Epidermal melanocyte (primary cell): ENCODE data around the gene PDE4D.
"Not testable (repeated sequence)": the region's sequence is repeated elsewhere in the genome, so short reads cannot be mapped to it uniquely, and the experiment has no call there.

Experiments
- DNase-seq: peaks from one replicate; pipeline ENCODE4 v3.0.0; 2011; ENCODE audit warnings: low spot score; ENCODE audit not compliant: insufficient read length

Gene PDE4D

DNA sequence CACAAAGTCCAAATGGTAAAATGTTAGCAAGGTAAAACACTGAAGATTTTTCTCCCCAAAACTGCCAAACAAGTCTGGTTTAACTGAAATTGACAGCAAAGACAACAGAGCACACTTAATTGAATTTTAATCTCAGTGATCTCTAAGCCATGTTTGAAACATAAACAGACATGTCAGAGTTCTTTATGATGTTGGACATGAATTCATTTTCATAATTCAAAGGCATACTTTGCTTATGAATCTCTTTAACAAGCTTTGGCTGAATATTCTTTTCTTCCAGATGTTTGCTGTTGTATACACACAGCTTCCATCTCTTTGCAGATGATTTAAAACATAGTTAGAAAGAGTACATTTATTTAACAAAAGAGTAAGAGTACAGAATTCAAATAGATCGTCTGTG, 801.6 kb downstream of the PDE4D start:
- DNase-seq: no peak

- DNase-seq: no peak
These were observed 803.2 kb downstream of the PDE4D start for GRCh38 chr5:59090323-59090722.

DNA sequence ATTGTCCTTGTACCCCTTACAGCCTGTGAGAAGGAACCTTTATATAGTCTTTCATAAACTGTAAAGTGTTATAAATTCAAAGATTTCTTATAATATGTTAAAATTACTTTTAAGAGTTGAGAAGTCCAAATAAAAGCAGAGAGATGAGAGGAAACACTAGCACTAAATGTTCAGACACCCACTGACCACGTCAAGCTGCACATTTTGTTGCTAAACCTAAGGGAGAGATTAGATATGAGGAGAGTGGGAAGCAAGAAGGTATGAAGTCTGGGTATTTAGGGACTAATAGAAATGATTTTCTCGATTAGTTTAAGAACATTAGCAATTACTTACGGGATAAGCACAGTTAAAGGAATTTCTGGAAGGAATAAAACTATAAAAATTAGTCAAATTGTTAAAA, 803.8 kb downstream of the PDE4D start:
- DNase-seq: no peak

GRCh38 chr5:59088546-59088945, 805.0 kb downstream of the PDE4D start:
- DNase-seq: no peak

GRCh38 chr5:59086024-59086423, 807.5 kb downstream of the PDE4D start:
- no peak for DNase-seq

- no peak for DNase-seq
These were observed 811.8 kb downstream of the PDE4D start for GRCh38 chr5:59081693-59082092.

DNA sequence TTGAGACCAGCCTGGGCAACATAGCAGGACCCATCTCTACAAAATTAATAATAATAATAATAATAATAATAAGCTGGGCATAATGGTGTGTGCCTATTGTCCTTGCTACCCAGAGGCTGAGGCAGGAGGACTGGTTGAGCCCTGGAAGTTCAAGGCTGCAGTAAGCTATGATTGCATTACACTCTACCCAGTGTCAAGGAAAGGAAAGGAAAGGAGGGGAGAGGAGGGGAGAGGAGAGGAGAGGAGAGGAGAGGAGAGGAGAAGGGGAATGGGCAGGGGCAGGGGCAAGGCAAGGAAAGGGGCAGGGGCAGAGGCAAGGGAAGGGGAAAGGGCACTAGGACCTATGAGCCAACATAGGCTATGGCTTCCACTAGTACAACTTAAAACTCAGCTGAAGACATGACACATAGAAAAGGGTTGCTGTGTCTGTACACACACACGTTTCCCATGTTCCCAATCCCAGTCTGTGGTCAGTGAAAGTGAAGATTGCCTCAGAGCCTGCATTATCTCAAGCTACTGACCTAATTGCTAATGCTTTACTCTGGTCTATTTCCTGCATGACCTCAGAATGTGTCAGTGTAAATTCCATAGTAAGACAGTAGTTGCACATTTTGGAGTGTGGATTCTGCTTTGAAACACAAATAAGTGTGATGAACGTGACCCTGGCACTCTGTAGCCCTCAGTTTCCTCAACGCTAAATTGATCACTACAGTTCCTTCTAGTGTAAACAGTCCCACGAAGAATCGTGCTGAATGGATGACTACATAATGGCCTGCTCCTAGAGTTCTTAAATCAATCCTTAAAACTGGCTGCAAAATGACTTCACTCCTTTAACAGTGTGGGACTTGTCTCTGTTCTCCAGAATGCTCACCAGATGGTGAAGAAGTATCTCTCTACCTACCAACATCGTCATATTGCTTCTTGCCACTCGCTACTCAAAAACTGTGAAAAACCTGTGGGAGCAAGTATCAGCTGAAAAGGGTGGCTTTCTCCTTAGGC, 813.6 kb downstream of the PDE4D start:
- DNase-seq: no peak

DNA sequence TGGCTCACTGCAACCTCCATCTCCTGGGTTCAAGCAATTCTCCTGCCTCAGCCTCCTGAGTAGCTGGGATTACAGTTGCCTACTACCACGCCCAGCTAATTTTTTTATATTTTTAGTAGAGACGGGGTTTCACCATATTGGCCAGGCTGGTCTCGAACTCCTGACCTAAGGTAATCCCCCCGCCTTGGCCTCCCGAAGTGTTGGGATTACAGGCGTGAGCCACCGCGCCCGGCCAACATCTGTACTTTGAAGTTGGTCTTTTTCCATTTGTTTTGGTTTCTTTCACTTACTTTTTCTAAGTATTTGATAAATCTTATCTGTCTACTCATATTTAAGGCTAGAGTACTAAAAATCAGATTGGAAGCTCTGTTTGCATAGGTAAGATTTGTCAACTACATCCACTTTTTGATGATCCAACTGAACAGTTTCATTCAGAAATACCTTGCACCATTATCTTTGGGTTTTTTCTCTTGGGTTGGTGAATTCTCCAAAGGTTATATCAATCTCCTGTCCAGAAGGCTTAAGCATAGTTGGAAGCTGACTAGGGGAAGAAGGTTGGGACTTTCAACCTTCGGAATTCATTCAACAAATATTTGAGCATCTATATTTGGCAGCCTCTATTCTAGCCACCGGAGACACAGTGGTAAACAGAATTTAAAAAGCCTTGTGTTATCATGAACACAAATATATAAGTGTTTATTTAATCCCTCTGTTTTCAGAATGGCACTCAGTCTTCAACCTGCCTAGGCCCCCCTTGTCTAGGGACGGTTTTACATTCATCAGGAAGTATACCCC, 821.6 kb downstream of the PDE4D start:
- no peak for DNase-seq

- DNase-seq: no peak
These were observed 824.0 kb downstream of the PDE4D start for GRCh38 chr5:59069438-59070079.

DNA sequence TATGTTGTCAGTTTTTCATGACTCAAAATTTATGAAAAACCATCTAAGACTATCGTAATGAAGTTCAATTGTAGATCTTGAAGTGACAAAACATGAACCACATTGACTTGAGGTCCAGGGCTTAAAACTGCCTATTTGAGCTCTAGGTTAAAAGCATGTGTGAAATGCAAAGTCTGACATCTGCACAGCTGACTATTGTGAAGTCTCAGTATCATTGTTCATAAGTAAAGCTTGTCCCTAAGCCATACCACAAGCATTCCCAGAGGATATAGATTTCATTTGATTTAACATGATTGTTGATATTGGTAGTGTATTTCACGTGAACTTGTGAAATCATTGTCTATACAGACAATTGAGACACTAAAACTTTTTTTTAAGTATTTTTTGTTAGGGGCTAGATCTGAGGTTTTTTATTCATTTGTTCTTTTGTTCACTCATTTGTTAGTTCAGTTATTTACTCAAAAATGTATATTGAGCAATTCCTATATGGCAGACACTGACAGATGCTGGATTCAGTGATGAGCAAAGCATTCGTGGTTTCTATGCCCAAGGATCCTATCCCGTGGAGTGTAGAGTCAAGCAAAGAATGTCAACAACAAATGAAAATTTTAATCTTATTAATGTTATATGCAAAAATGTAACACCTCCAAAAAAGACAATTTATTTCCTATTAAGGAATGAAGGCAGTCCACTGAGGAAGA, 825.4 kb downstream of the PDE4D start:
- no peak for DNase-seq

DNA sequence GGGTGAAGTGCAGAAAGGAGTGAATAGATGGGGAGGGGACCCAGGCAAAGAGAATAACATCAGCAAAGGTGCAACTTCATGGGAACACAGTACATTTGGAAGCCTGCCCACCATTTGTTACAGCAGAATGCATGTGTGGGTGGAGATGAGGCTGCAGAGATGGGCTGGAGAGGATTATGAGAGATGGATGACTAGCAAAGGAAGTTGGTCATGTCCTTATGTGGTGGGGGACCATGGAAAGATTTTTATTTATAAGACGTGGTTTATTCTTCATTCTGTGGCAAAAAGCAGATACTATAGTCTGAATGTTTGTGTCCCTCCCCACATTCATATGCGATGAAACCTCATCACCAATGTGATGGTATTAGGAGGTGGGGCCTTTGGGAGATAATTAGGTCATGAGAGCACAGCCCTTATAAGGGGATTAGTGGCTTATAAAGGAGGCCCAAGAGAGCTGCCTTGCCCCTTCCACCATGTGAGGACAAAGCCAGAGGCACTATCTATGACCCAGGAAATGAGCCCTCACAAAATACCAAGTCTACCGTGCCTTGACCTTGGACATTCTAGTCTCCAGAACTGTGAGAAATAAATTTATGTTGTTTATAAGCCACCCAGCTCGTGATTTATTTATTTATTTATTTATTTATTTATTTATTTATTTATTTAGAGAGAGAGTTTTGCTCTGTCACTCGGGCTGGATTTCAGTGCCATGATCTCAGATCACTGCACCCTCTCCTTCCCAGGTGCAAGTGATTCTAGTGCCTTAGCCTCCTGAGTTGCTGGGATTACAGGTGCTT, 827.0 kb downstream of the PDE4D start:
- DNase-seq: no peak

DNA sequence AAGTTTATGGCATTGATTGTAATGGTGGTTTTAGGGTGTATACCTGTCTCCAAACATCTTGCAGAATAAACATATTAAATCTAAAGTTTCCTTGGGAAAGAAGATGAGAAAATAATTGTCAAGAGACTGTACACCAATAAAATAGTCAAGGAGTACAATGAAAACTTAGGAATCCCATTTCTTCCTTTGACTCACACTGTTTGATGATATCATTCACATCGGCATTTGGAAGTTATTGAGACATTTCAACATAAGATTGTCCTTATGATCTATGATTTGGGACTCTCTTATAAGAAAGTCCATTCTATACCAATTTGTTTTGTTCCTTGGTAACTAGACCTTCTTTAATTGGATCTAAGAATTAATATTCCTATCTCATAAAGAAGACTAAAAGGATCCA, 828.0 kb downstream of the PDE4D start:
- no peak for DNase-seq

DNA sequence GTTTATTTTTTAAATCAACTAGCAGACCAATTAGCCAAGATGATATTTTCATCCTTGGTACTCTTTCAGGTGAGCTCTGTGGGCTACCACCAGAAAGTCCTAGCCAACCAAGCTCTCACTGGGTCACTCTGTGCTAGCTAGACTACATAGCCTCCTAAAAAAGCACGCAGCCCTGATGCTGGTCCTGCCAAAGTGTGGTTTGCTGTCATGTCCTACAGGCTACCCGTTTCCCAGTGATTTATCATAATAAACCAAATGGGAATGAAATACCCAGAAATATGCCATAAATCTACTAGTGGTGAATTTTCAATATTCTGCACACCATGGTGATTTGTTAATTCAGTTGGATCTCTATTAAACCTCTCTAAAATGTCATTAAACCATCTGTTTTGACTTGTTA, 829.2 kb downstream of the PDE4D start:
- no peak for DNase-seq

DNA sequence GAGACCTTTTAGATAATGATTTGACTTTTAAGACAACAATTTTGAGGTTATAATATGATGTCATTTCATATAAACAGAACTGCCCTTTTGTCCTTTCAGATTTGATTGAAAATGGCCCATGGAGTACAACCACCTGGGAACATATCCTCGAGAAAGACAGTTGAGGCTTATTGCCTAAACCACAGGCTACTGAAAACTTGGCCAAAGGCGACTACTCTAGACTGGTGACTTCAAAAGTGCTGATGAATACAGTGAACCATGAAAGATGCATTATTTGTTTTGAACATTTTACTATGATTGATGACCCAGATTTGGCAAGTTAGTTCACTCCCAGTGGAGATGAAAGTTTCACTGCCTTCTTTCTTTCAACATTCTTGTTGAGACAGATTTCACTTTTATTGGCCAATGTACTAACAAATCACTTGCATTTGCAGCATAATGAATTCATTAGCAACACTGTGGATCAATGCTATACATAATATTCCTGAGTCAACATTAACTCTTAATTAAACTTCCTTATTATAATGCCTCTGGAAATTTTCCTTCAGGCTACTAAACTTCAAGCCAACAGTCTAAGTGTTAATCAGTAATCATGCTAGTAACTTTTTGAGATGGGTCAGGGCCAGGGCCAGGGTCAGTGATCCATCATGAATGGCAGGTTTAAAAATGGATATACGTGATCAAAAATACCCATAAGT, 830.4 kb downstream of the PDE4D start:
- DNase-seq: peak; percentile 66

- no peak for DNase-seq
These were observed 832.1 kb downstream of the PDE4D start for GRCh38 chr5:59061377-59061776.

- DNase-seq: no peak
These were observed 834.4 kb downstream of the PDE4D start for GRCh38 chr5:59058969-59059687.

DNA sequence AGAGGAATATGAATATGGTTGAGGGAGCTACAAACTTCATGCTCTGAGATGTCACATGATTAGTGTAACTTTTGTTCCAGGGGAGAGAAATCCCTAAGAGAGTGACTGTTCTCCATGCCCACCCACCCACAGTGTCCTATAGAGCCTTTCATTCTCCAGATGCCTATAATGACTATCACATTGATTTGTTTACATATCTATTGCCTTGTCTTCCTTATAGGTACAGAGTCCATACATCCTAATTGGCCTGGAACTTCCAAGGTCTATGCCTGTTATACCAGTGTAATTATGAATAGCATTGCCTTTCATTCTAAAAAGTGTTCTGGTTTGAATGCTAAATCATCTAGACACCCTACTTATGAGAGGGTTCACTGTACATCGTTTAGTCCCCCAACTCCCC, 835.3 kb downstream of the PDE4D start:
- no peak for DNase-seq

DNA sequence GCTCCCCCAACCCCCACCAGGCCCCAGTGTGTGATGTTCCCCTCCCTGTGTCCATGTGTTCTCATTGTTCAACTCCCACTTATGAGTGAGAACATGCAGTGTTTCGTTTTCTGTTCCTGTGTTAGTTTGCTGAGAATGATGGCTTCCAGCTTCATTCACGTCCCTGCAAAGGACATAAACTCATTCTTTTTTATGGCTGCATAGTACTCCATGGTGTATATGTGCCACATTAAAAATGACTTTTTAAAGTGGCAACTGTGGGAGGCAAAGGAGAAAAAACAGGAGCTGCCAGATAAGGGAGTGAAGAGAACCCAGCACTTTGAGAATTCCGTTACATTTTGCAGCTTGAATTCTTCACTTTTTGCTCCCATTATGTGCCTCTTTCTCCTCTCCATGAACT, 836.9 kb downstream of the PDE4D start:
- DNase-seq: not testable (repeated sequence)

GRCh38 chr5:59055745-59056448, 837.6 kb downstream of the PDE4D start:
- DNase-seq: no peak
